ENCODE measurements around the gene SLC25A47. TPM values are rescaled to one million over a fixed set of nuclear protein-coding genes. Genes with fewer than 3 reads are reported as not detected.

The SLC25A47 gene
- total RNA-seq, 1 experiment from 2014 or later = not detected

- no peak for DNase-seq (ENCODE audit: low read depth, low spot score)
- no peak for ATAC-seq
- ChIA-PET POLR2A (no interaction called here), CTCF (no interaction called here)
- no peaks in the 10 kb centered on the region for H3K9me3 ChIP-seq (ENCODE audit: control insufficient read depth, insufficient read depth, low read depth, low read length)
- no TSS peak for BruUV-seq (replicated peaks)
- no peaks in the 10 kb centered on the region for H3K4me1 ChIP-seq (ENCODE audit: control insufficient read depth, insufficient read depth, low read length)
- TF ChIP-seq SIN3A (IDR thresholded peaks at IDR 0.05; ENCODE audit: borderline replicate concordance, insufficient read depth, low read depth, low read length) = no peak
- no peak for TF ChIP-seq POLR2AphosphoS5 (IDR thresholded peaks at IDR 0.05; ENCODE audit: low read depth, low read length)
- TF ChIP-seq TCF7L2 (IDR thresholded peaks at IDR 0.05; ENCODE audit: low read depth, low read length) = no peak
- no peak for TF ChIP-seq REST (IDR thresholded peaks at IDR 0.05; ENCODE audit: insufficient read depth in 1 of 2, low read depth in 2 of 2, low read length in 1 of 2)
- no peak for TF ChIP-seq CTCF (IDR thresholded peaks at IDR 0.05)
- in situ Hi-C loops (cut with HindIII; ENCODE audit: low pct_unique_long_range_greater_than_20kb, low sequenced_read_pairs) (no loop called here), intact Hi-C loops (cut with micrococcal nuclease; ENCODE audit: unreplicated experiment) (no loop called here)
- no peaks in the 10 kb centered on the region for H3K36me3 ChIP-seq (ENCODE audit: control insufficient read depth, insufficient read depth, low read length)
- H3K27me3 ChIP-seq (ENCODE audit: control insufficient read depth, insufficient read depth, low read length) = no peaks in the 10 kb centered on the region
- H3K4me3 ChIP-seq (ENCODE audit: low read depth in 2 of 2, low read length in 2 of 2) = no peak overlapping the region
- no peak overlapping the region for H3K27ac ChIP-seq (ENCODE audit: low read length)
These were observed 4.0 kb downstream of the SLC25A47 start for GRCh38 chr14:100327128-100327527.

- no peaks in the 10 kb centered on the region for H3K4me1 ChIP-seq (ENCODE audit: control insufficient read depth, insufficient read depth, low read length)
These were observed 5.5 kb downstream of the SLC25A47 start for GRCh38 chr14:100328495-100329163.

More at GRCh38 chr14:100328495-100329163, 5.5 kb downstream of the SLC25A47 start:
- Histone ChIP-seq H3K27ac (ENCODE audit: low read length) (no peak overlapping the region), H3K4me3 (ENCODE audit: low read depth in 2 of 2, low read length in 2 of 2) (no peak overlapping the region), H3K27me3 (ENCODE audit: control insufficient read depth, insufficient read depth, low read length) (no peaks in the 10 kb centered on the region), H3K9me3 (ENCODE audit: control insufficient read depth, insufficient read depth, low read depth, low read length) (no peaks in the 10 kb centered on the region), H3K36me3 (ENCODE audit: control insufficient read depth, insufficient read depth, low read length) (no peaks in the 10 kb centered on the region)
- BruUV-seq (replicated peaks) = no TSS peak
- ChIA-PET POLR2A (no interaction called here), CTCF (no interaction called here)
- TF ChIP-seq REST (IDR thresholded peaks at IDR 0.05; ENCODE audit: insufficient read depth in 1 of 2, low read depth in 2 of 2, low read length in 1 of 2) = no peak
- TF ChIP-seq TCF7L2 (IDR thresholded peaks at IDR 0.05; ENCODE audit: low read depth, low read length) = no peak
- TF ChIP-seq CTCF (IDR thresholded peaks at IDR 0.05) = no peak
- TF ChIP-seq POLR2AphosphoS5 (IDR thresholded peaks at IDR 0.05; ENCODE audit: low read depth, low read length) = no peak
- TF ChIP-seq SIN3A (IDR thresholded peaks at IDR 0.05; ENCODE audit: borderline replicate concordance, insufficient read depth, low read depth, low read length) = no peak
- intact Hi-C loops (cut with micrococcal nuclease; ENCODE audit: unreplicated experiment) = no loop called here
- in situ Hi-C loops (cut with HindIII; ENCODE audit: low pct_unique_long_range_greater_than_20kb, low sequenced_read_pairs) = no loop called here
- ATAC-seq (no peak), DNase-seq (ENCODE audit: low read depth, low spot score) (no peak)
